NCI-H748 treated with DMSO at 0.1 percent for 48 hours (cell line): ENCODE data around the gene SLC35E1.

Source experiments
- DNase-seq: peaks from one replicate; lab custom pipeline; 2025; lab: John Stamatoyannopoulos, UW

The SLC35E1 gene

DNA sequence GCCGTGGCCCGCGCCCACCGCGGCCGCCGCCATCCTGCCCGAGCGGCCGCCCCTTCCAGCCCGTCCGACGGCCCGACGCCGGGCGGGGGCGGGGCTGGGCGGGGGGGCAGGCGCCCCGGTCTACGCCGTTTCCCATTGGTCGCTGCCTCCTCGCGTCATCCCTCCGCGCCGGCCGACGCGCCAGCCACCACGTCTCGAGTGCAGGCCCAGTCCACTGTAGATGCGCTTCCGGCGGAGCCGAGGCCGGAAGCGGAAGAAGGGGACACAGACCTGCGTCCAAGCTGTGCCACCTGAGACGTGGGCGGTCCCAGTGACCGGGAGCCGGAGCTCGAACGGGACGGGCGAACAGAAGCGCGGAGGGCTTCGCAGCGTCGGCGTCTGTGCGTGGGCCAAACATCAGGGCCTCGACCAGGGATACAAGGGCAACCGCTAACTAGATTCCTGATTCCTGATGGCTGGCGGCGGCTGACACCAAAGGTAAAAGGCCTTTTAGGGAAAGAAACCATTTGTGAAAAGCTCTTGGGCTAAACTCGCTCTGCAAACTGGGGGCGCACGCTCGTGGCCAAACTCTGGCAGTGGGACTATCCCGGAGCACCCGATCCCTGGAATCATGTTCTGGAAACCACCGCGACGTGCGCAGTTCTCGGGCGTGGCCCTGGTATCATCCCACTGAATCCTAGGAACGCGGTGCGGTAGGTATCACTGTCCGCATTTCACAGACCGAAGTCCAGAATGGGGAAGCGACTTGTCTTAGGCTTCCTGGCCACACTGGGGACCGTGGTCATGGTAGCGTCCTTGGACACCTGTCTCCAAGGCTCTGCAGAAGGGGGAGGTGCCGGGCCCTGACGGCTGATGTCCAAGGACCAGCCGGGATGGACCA is at the start of gene SLC35E1:
TSS of gene SLC35E1 (minus strand) at position 84 of the 880 bp plus-strand sequence. CDS start at position 33, 51 bp downstream.
- peak; percentile 81 for DNase-seq

GRCh38 chr19:16621165-16621800 is 49.1 kb upstream of the SLC35E1 start:
- DNase-seq: no peak

DNA sequence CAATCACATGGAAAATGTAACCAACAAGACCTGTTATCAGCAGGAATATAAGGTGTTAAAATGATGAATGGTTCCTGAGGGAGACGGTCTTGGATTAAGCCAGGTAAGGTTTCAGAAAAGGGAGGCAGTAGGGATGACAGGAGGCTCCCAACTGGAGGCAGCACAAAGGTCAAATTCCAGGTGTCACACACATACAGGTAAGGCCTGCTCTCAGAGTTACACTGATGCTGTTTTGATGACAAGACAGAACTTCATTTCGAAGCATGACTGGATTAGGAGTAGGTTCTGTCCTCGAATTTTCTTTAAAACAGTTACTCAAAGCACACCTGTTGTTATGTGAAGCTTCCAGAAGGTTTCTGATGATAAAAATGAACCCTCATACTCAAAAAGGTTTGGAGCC is 48.4 kb upstream of the SLC35E1 start:
- DNase-seq: no peak

DNA sequence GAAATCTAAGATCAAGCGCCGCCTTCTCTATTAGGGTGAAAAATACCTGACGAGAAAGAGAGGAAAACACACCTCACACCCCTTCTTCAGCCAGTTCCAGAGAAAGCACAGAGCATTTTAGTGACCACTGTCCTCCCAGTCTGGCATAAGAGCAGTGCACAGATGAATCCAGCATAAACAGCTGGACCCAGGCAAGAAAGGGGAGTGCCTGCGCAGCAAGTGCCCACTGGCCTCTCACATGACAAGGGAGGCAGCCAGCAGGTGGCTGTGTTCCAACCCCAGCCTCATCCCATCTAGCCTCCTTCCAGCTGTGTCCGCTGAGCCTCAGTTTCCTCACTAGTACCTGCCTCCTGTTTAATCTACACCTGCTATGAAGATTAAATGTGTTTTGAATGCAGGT is 47.8 kb upstream of the SLC35E1 start:
- no peak for DNase-seq

DNA sequence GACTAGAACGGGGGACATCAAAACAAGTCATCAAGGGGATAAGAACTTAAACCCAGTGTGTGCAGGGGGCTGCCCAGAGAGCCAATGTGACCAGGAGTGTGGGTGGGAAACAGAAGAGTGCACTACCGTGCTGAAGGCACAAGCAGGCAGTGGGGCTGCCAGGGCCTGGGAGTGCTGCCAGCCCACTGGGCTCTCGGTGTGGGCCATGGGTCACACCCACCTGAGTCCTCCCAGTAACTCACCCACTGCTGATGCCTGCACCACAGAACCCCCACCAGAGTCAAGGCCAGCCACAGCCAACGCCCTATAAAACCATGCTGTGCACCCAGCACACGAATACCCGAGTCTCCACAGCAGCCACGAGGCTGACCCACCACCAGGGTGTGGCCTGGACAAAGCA is 47.2 kb upstream of the SLC35E1 start:
- DNase-seq: no peak

DNA sequence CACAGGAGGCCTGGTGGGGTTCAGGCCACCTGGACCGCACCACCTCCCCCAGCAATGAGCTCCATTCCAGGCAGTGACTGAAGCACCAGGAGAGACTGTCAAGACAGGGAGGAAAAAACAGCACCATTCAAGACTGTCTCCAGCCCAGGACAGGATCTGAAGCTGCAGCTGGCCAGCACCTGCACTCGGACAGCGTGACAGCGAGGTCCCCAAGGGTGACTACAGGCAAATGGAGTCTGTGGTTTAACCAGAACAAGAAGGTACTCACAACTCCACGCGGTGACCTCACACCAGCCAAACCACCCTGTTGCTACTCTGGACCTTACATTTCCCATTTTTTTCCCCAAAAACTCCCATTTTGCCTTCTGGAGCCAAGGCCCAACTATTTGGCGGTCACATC is 46.0 kb upstream of the SLC35E1 start:
- DNase-seq: no peak

DNA sequence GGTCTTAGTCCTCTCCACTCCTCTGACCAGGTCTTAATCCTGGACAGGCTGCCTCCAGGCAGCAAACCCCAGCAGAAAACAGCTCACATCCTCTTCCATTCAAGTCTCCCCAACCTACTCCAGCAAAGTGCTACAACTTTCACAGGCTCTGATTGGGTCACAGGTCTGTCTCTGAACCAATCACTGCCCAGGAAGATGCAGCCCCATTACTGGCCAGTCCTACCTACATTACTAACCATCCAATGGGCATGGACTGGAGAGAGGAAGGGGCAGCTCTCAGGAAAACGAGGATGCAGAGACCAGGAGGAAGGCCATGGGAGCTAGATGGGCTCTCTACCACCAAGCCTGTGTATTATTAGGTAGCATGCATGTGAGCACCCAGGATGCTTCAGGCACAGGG is 43.6 kb upstream of the SLC35E1 start:
- DNase-seq: no peak

- no peak for DNase-seq
Measured at GRCh38 chr19:16614941-16615340, 42.7 kb upstream of the SLC35E1 start.

- no peak for DNase-seq
Measured at GRCh38 chr19:16613841-16614240, 41.6 kb upstream of the SLC35E1 start.

- DNase-seq: no peak
Measured at GRCh38 chr19:16612636-16613035, 40.4 kb upstream of the SLC35E1 start.

- DNase-seq: no peak
Measured at GRCh38 chr19:16611121-16611520, 38.9 kb upstream of the SLC35E1 start.

DNA sequence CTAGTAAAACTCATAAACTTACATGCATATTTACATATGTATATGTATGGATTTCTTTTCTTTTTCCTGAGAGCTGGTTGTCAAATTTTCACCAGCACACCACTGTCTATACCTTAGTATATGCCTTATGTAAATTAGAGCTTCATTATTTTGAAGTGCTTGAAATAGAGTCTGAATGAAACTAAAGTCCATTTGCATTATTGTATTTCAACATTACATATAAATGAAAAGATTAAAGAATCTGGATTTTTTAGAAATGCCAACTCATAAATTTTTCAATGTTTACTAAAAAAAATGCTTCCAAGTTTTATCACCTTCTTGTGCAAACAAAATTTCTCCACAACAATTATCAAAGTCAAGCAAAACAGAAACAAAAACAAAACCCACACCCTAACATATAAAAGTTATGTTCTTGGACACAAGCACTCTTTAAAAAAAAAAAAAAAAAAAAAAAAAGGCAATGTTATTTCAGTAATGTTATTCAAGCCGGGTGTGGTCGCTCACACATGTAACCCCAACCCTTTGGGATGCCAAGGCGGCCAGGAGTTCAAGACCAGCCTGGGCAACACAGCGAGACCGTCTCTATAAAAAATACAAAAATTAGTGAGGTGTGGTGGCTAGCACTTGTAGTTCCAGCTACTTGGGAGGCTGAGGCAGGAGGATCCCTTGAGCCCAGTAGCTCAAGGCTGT is 37.4 kb upstream of the SLC35E1 start:
- DNase-seq: no peak

DNA sequence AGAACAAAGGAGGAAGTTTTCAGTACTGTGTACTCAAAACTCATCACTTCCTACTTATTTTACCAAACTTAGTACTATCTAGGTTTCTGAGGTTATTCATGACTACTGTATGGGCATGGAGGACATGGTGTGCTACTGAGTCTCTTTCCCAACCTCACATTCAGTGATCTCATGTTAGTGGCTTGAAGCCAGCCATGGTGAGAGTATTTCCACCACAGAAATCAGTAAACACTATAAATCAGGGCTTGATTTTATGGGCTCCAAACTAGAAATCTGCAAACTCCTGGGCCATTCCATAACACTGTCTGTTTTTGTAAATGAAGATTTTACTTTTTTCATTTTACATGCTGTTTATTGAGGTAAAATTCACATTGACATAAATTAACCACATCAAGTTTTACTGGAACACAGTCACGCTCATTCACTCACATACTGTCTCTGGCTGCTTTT is 36.1 kb upstream of the SLC35E1 start:
- no peak for DNase-seq

GRCh38 chr19:16607819-16608218 is 35.6 kb upstream of the SLC35E1 start:
- DNase-seq: no peak

- DNase-seq: no peak
Measured at GRCh38 chr19:16605553-16605994, 33.4 kb upstream of the SLC35E1 start.

DNA sequence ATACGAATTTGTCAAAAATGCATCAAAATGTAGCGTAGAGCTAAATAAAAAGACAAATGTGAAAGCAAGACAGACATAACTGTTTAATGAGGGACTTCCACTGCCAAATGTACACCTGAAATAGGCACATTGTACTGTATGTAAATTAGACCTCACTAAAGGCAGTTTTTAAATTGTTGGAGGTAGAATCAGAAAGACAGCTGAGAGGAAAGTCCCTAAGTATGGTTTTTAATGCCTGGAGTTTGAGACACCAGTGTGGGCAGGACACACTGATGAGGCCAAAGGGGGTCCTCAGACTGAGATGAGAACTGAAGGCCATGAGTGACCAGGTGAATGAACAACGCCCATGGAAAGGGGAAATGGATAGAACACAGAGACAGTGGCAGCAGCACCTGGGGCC is 32.9 kb upstream of the SLC35E1 start:
- no peak for DNase-seq

- no peak for DNase-seq
Measured at GRCh38 chr19:16604615-16605014, 32.4 kb upstream of the SLC35E1 start.

DNA sequence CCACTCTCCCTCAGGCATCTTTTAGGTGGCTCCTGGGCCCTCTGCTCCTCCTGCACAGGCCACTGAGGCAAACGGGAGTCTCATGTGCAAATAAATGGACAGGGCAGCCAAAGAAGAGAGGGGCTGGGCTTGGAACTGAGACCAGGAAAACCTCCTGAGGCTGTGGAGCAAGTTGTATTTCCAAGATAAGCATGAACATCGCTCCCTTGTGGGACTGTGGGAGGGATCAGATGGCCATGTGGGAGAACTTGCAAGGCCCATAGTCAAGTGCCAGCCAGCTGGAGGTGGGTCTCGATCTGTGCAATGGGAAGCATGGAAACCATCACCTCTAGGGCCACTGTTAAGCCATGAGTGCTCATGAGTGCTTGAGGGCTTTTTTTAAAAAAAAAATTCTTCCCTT is 30.9 kb upstream of the SLC35E1 start:
- DNase-seq: no peak

DNA sequence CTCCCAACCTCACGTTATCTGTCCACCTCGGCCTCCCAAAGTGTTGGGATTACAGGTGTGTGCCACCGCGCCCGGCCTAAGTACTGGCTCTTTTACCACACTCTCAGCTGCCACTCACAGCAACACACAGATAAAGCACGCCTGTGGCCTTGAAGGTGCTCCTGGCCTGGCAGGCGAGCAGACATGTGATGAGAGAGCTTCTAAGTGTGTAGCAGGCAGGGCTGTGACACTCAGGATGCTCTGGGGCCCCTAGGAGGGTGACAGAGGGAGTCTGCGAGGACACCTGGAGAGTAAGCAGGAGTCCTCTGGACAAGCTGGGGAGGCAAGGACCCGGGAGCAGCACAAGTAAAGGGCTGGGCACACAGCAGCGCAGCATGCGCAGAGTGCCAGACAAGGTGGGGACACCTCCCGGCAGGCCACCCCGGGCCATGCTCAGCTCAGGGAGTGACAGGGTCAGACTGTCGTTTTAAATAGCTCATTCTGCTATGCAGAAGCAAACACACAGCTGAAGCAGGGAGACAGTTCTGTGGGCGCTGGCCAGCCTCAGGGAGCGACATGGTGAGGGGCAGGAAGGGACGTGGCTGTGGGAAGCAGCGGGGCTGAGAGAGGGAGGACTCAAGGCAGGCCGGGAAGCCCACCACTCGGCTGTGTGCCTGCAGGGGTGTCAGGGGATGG is 29.3 kb upstream of the SLC35E1 start:
- DNase-seq: no peak

DNA sequence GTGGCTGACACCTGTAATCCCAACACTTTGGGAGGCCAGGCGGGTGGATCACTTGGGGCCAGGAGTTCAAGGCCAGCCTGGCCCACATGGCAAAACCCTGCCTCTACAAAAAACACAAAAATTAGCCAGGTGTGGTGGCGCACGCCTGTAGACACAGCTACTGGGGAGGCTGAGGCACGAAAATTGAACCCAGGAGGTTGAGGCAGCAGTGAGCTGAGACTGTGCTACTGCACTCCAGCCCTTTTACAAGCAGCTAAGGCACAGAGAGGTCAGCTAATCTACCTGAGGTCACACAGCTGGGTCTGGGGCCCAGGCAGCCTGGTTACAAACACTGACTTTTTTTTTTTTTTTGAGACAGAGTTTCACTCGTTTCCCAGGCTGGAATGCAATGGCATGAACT is 28.6 kb upstream of the SLC35E1 start:
- no peak for DNase-seq

- DNase-seq: no peak
Measured at GRCh38 chr19:16599655-16600346, 27.6 kb upstream of the SLC35E1 start.

DNA sequence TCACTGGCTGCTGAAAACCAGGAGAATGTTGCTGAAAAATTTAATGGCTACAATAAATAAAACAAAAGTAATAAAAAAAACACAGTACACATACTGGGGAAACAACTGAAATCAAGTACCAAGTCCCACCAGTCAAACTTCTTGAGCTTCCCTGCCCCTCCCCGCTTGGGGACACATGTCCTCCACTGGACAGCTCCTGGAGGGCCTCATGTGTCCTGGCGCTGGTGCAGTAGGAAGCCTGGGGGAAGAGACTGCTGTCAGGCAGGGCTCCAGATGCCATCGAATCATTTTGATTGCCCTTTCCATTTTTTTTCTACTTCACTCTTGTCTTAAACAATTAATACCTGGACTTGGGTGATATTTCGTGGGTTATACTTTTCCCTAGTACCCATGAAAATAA is 26.6 kb upstream of the SLC35E1 start:
- DNase-seq: no peak
